A549 (cell line): ENCODE data around the gene IGFBP5. TPM values are rescaled to one million over a fixed set of nuclear protein-coding genes. Genes with fewer than 3 reads are reported as not detected.

Source experiments
- ATAC-seq, 2 experiments: fragments of 200-7000 bp in 1 of 2; fragments of >200 bp in 1 of 2; cut with Nextera tagmentation in 1 of 2; cut with Tn5 transposase in 1 of 2; 3 replicates each; pipeline versions ENCODE4 v1.8.0 to v1.9.1; 2018 to 2020; ENCODE audit warnings: mild to moderate bottlenecking in 1 of 2, moderate library complexity in 1 of 2
- CTCF ChIA-PET: fragments of 300-600 bp; sonication (Branson Sonifier 250); formaldehyde crosslinking; extraction: SDS; loops from one replicate; lab custom pipeline; 2021; ENCODE audit warnings: antibody characterized with exemption, inconsistent platforms; lab: Yijun Ruan, JAX
- POLR2A ChIA-PET: fragments of 350-600 bp; formaldehyde crosslinking; extraction: SDS; loops from one replicate; lab custom pipeline; 2021; ENCODE audit warnings: antibody characterized with exemption, inconsistent platforms; lab: Yijun Ruan, JAX
- DNase-seq, 2 experiments: peaks; one replicate each; pipeline versions ENCODE4 v3.0.0 to v3.0.0-alpha.2; 2011 to 2016; ENCODE audit warnings: low read depth in 1 of 2, low spot score in 1 of 2
- FAIRE-seq: peaks from 2 replicates; lab custom pipeline; 2011; peaks lifted over from hg19 to GRCh38; lab: Jason Lieb, UNC
- H3K27ac ChIP-seq, 2 experiments: fragments of >200 bp; sonication (Bioruptor Twin); formaldehyde crosslinking; 3 replicates each; pipeline ENCODE4 v1.5.1; 2016 to 2017
- H3K4me1 ChIP-seq: fragments of >200 bp; sonication (Bioruptor Twin); formaldehyde crosslinking; 3 replicates; pipeline ENCODE4 v1.6.1; 2016
- H3K4me2 ChIP-seq: fragments of >200 bp; sonication (Bioruptor Twin); formaldehyde crosslinking; 3 replicates; pipeline ENCODE4 v1.6.1; 2016
- H3K4me3 ChIP-seq: fragments of >200 bp; sonication (Bioruptor Twin); formaldehyde crosslinking; 3 replicates; pipeline ENCODE4 v1.5.1; 2016
- H3K9me3 ChIP-seq: fragments of >200 bp; sonication (Bioruptor Twin); formaldehyde crosslinking; 3 replicates; pipeline ENCODE4 v1.6.1; 2016
- BHLHE40 ChIP-seq: IDR thresholded peaks from 2 replicates; pipeline ENCODE4 v1.6.1; 2012; ENCODE audit warnings: low read depth, low read length, inconsistent platforms
- CBX8 ChIP-seq: fragments of 200-600 bp; sonication (generic); IDR thresholded peaks from 2 replicates; pipeline ENCODE4 v1.6.1; 2016
- ESRRA ChIP-seq: fragments of 150-350 bp; IDR thresholded peaks from 2 replicates; pipeline ENCODE4 v1.6.1; 2014; ENCODE audit warnings: mild to moderate bottlenecking, low read length, borderline replicate concordance
- FOSB ChIP-seq: fragments of 250-450 bp; sonication (Bioruptor Pico); IDR thresholded peaks from 2 replicates; pipeline ENCODE4 v1.5.0; 2020; ENCODE audit warnings: mild to moderate bottlenecking, moderate library complexity
- HOXA7 ChIP-seq: fragments of 250-450 bp; sonication (Bioruptor Pico); IDR thresholded peaks from 2 replicates; pipeline ENCODE4 v1.5.0; 2020; ENCODE audit warnings: mild to moderate bottlenecking, moderate library complexity
- JUNB ChIP-seq: fragments of >200 bp; sonication (Bioruptor Twin); formaldehyde crosslinking; IDR thresholded peaks from 2 replicates; pipeline ENCODE4 v1.6.1; 2016
- MAFK ChIP-seq: fragments of 450-650 bp; IDR thresholded peaks from 2 replicates; pipeline ENCODE4 v1.6.1; 2014; ENCODE audit not compliant: partially characterized antibody
- PHF8 ChIP-seq: fragments of 200-600 bp; sonication (generic); IDR thresholded peaks from 2 replicates; pipeline ENCODE4 v1.6.1; 2016; ENCODE audit warnings: low read depth, mild to moderate bottlenecking, antibody characterized with exemption, moderate library complexity, borderline replicate concordance
- RARB ChIP-seq: fragments of 250-450 bp; sonication (Bioruptor Pico); IDR thresholded peaks from 2 replicates; pipeline ENCODE4 v1.8.0; 2021; ENCODE audit warnings: mild to moderate bottlenecking, moderate library complexity
- SREBF2 ChIP-seq: fragments of 450-650 bp; IDR thresholded peaks from 2 replicates; pipeline ENCODE4 v1.6.1; 2014; ENCODE audit warnings: mild to moderate bottlenecking, moderate library complexity
- TFCP2L1 ChIP-seq: fragments of 250-450 bp; sonication (Bioruptor Pico); IDR thresholded peaks from 2 replicates; pipeline ENCODE4 v1.5.0; 2021; ENCODE audit warnings: mild to moderate bottlenecking
- WGBS: methylation state at CpG from one replicate; pipeline ENCODE4 v1.1.6; 2017; ENCODE audit errors: missing lambda C conversion rate; 5-methylcytosine and 5-hydroxymethylcytosine counted together
- polyA plus RNA-seq, 4 experiments: library from polyadenylated mRNA; depleted of rRNA in 3 of 4; stranded (reverse); fragments of >200 nt; fragmentation: RNase III in 1 of 4; extraction: RNeasy Plus Mini Kit Qiagen cat#74134 plus additional on column Dnase treatment in 1 of 4; gene quantifications; 2 replicates in 3 of 4; 3 replicates in 1 of 4; pipeline ENCODE4 v1.2.3, GENCODE V29; 2011 to 2017
- TF ChIP-seq, protein P1 (sequence below): fragments of >200 bp; sonication (Bioruptor Twin); formaldehyde crosslinking; IDR thresholded peaks from 2 replicates; pipeline ENCODE4 v1.6.1; 2016
- TF ChIP-seq, protein P2 (sequence below): IDR thresholded peaks from 2 replicates; pipeline ENCODE4 v1.6.1; 2012; ENCODE audit warnings: low read depth, borderline replicate concordance
- TF ChIP-seq, protein P3 (sequence below): fragments of >200 bp; sonication (Bioruptor Twin); formaldehyde crosslinking; IDR thresholded peaks from 3 replicates; pipeline ENCODE4 v1.6.1; 2016
- TF ChIP-seq, protein P4 (sequence below): IDR thresholded peaks from 2 replicates; pipeline ENCODE4 v1.6.1; 2012
- TF ChIP-seq, protein P5 (sequence below): IDR thresholded peaks from 2 replicates; pipeline ENCODE4 v1.6.1; 2012
- TF ChIP-seq, protein P6 (sequence below): fragments of 150-350 bp; IDR thresholded peaks from 2 replicates; pipeline ENCODE4 v1.6.1; 2014; ENCODE audit warnings: low read depth, mild to moderate bottlenecking, low read length

IGFBP5 gene
- polyA plus RNA-seq, 2 of the 4 experiments (the other 2 are of a cell fraction) = 0.23 to 0.97 TPM

DNA sequence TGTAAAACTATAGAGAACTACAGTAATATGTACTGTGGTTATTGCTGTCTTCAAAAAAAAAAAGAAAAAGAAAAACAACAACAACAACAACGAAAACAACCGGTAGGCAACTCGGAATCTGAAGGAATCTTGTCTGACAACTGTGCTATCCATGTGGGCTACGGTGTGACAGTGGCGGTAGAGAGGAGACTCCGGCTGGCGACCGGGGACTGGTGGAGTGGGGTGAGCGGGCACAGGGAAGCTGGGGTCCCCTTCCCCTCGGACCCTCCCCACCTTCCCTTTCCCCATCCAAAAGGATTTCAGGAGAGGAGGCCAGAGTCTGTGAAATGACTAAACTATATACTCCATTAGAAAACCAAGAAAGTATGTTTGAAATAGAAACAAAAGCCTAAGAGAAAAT lies 22.9 kb downstream of the IGFBP5 start:
- DNase-seq (no peak), ATAC-seq (no peak), FAIRE-seq (no peak)
- 77% methylated on average over 10 of the region's 10 CpGs for WGBS
- no peak overlapping the region for H3K27ac ChIP-seq
- no peak overlapping the region for H3K4me2 ChIP-seq
- H3K4me1 ChIP-seq = no peaks in the 10 kb centered on the region
- ChIA-PET POLR2A (no interaction called here), CTCF (interaction anchor here (16.9 kb wide), 1 partner anchor 151 kb away, joined by 402 read pairs; no protein-coding TSS in a partner anchor)
- no peaks in the 10 kb centered on the region for H3K9me3 ChIP-seq
- TF ChIP-seq, protein P1, sequence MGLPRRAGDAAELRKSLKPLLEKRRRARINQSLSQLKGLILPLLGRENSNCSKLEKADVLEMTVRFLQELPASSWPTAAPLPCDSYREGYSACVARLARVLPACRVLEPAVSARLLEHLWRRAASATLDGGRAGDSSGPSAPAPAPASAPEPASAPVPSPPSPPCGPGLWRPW = no peak
- no peak for TF ChIP-seq ESRRA
- no peak for TF ChIP-seq TFCP2L1 (CRISPR knock-in tag)
- TF ChIP-seq, protein P2, sequence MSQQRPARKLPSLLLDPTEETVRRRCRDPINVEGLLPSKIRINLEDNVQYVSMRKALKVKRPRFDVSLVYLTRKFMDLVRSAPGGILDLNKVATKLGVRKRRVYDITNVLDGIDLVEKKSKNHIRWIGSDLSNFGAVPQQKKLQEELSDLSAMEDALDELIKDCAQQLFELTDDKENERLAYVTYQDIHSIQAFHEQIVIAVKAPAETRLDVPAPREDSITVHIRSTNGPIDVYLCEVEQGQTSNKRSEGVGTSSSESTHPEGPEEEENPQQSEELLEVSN = no peak
- no peak overlapping the region for H3K4me3 ChIP-seq

DNA sequence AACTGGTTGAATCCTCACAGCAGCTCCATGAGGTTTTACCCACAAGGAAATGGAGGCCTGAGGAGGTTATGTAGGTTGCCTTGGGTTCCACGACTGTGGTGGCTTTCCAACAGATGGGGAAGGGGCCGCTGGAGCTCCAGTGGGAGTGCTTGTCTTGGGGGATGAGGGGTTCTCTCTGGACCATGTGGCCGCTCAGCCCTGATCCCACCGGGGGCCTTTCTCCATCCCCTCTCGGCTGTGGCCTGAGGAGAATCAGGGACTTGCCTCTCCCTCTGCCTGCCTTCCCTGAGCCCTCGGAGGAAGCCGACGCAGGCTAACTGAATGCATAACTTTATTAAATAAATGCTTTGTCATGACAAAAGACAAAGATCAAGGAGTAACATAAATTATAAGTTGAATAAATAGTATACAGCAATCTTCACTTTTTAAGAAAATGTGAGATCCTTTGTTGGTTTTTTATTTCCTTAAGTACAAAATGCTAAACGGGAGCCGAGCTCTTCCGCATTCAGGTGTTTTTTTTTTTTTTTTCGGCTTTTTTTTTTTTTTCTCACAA lies 23.5 kb downstream of the IGFBP5 start:
- Histone ChIP-seq H3K9me3 (no peaks in the 10 kb centered on the region), H3K27ac (no peak overlapping the region), H3K4me3 (no peak overlapping the region), H3K4me2 (no peak overlapping the region), H3K4me1 (no peaks in the 10 kb centered on the region)
- POLR2A ChIA-PET = interaction anchor here (0.6 kb wide), 1 partner anchor 623 kb away, joined by 4 read pairs; no protein-coding TSS in a partner anchor
- ATAC-seq (no peak), DNase-seq (no peak), FAIRE-seq (no peak)
- CTCF ChIA-PET = interaction anchor here (1.0 to 16.9 kb wide), 5 partner anchors 8 to 1041 kb away, joined by 3 to 402 read pairs (median 3); no protein-coding TSS in a partner anchor
- WGBS = 79% methylated on average over 12 of the region's 12 CpGs
- TF ChIP-seq, protein P3, sequence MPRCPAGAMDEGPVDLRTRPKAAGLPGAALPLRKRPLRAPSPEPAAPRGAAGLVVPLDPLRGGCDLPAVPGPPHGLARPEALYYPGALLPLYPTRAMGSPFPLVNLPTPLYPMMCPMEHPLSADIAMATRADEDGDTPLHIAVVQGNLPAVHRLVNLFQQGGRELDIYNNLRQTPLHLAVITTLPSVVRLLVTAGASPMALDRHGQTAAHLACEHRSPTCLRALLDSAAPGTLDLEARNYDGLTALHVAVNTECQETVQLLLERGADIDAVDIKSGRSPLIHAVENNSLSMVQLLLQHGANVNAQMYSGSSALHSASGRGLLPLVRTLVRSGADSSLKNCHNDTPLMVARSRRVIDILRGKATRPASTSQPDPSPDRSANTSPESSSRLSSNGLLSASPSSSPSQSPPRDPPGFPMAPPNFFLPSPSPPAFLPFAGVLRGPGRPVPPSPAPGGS = no peak
- no peak for TF ChIP-seq PHF8

DNA sequence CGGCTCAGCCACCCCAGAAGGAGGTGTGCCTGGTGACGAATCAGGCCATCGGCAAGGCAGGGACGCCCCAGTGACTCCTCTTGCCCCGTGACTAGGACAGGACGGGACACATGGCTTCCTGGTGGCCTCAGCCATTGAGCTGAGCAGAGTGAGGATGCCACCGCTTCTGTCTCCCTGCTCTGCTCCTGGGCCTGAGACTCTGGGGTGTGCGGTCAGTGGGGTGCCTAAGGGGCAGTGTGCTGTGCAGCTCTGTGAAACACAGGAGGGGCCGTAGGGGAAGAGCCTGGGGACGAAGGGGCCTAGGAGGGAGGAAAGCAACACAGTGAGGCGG lies 24.3 kb downstream of the IGFBP5 start:
- ATAC-seq (no peak), FAIRE-seq (no peak)

More for the DNA sequence above, 24.3 kb downstream of the IGFBP5 start:
- no peak overlapping the region for H3K4me3 ChIP-seq
- TF ChIP-seq, protein P2 = no peak
- TF ChIP-seq MAFK = no peak
- no peak for TF ChIP-seq CBX8
- TF ChIP-seq FOSB = no peak
- TF ChIP-seq, protein P4, sequence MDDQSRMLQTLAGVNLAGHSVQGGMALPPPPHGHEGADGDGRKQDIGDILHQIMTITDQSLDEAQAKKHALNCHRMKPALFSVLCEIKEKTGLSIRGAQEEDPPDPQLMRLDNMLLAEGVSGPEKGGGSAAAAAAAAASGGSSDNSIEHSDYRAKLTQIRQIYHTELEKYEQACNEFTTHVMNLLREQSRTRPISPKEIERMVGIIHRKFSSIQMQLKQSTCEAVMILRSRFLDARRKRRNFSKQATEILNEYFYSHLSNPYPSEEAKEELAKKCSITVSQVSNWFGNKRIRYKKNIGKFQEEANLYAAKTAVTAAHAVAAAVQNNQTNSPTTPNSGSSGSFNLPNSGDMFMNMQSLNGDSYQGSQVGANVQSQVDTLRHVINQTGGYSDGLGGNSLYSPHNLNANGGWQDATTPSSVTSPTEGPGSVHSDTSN = no peak
- no peak for TF ChIP-seq RARB
- TF ChIP-seq, protein P5, sequence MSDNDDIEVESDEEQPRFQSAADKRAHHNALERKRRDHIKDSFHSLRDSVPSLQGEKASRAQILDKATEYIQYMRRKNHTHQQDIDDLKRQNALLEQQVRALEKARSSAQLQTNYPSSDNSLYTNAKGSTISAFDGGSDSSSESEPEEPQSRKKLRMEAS = no peak
- no peak for TF ChIP-seq HOXA7 (CRISPR knock-in tag)
- TF ChIP-seq BHLHE40 = no peak
- no peak for TF ChIP-seq SREBF2
- TF ChIP-seq, protein P6, sequence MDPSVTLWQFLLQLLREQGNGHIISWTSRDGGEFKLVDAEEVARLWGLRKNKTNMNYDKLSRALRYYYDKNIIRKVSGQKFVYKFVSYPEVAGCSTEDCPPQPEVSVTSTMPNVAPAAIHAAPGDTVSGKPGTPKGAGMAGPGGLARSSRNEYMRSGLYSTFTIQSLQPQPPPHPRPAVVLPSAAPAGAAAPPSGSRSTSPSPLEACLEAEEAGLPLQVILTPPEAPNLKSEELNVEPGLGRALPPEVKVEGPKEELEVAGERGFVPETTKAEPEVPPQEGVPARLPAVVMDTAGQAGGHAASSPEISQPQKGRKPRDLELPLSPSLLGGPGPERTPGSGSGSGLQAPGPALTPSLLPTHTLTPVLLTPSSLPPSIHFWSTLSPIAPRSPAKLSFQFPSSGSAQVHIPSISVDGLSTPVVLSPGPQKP = no peak
- no peak for TF ChIP-seq JUNB
- H3K9me3 ChIP-seq = no peaks in the 10 kb centered on the region
- POLR2A ChIA-PET = no interaction called here
- H3K4me2 ChIP-seq = no peak overlapping the region
- CTCF ChIA-PET = interaction anchor here (0.8 to 16.9 kb wide), 6 partner anchors 8 to 1042 kb away, joined by 3 to 402 read pairs (median 3); no protein-coding TSS in a partner anchor
- 76% methylated on average over 8 of the region's 11 CpGs for WGBS
- no peak overlapping the region for H3K27ac ChIP-seq
- no peaks in the 10 kb centered on the region for H3K4me1 ChIP-seq
- DNase-seq = no peak
